HEK293T (cell line): ENCODE data around the gene MYCBPAP.

ENCODE experiments used
- CTCF ChIA-PET: fragments of 350-600 bp; formaldehyde crosslinking; extraction: SDS; loops from one replicate; lab custom pipeline; 2021; ENCODE audit warnings: antibody characterized with exemption, inconsistent platforms; lab: Yijun Ruan, JAX
- POLR2A ChIA-PET: fragments of 350-600 bp; formaldehyde crosslinking; extraction: SDS; loops from one replicate; lab custom pipeline; 2020; ENCODE audit warnings: antibody characterized with exemption, inconsistent platforms; lab: Yijun Ruan, JAX
- DNase-seq: peaks from one replicate; pipeline ENCODE4 v3.0.0; 2012; ENCODE audit warnings: mixed read lengths; ENCODE audit errors: extremely low spot score
- ARNT ChIP-seq: fragments of 450-650 bp; IDR thresholded peaks from 2 replicates; pipeline ENCODE4 v1.6.1; 2017; ENCODE audit warnings: mild to moderate bottlenecking
- BHLHE40 ChIP-seq: fragments of 450-650 bp; IDR thresholded peaks from 2 replicates; pipeline ENCODE4 v1.6.1; 2016; ENCODE audit warnings: mild to moderate bottlenecking, moderate library complexity, borderline replicate concordance
- CTBP1 ChIP-seq: fragments of 450-650 bp; IDR thresholded peaks from 2 replicates; pipeline ENCODE4 v1.6.1; 2016; ENCODE audit warnings: borderline replicate concordance
- ELF4 ChIP-seq: fragments of 450-650 bp; IDR thresholded peaks from 2 replicates; pipeline ENCODE4 v1.6.1; 2017; ENCODE audit warnings: antibody characterized with exemption
- FOXA1 ChIP-seq: fragments of 450-650 bp; IDR thresholded peaks from 2 replicates; pipeline ENCODE4 v1.6.1; 2016; ENCODE audit warnings: mild to moderate bottlenecking
- FOXK2 ChIP-seq: fragments of 450-650 bp; IDR thresholded peaks from 2 replicates; pipeline ENCODE4 v1.6.1; 2016; ENCODE audit warnings: mild to moderate bottlenecking
- FOXM1 ChIP-seq: fragments of 450-650 bp; IDR thresholded peaks from 2 replicates; pipeline ENCODE4 v1.6.1; 2017; ENCODE audit warnings: mild to moderate bottlenecking, borderline replicate concordance
- HDGF ChIP-seq: fragments of 450-650 bp; IDR thresholded peaks from 2 replicates; pipeline ENCODE4 v1.6.1; 2017; ENCODE audit warnings: antibody characterized with exemption, borderline replicate concordance
- L3MBTL2 ChIP-seq: fragments of 450-650 bp; conservative IDR thresholded peaks from 2 replicates; pipeline ENCODE4 v1.6.1; 2016; ENCODE audit warnings: mild to moderate bottlenecking
- LEF1 ChIP-seq: fragments of 450-650 bp; IDR thresholded peaks from 2 replicates; pipeline ENCODE4 v1.6.1; 2017; ENCODE audit warnings: mild to moderate bottlenecking, borderline replicate concordance
- NFRKB ChIP-seq: fragments of 450-650 bp; IDR thresholded peaks from 2 replicates; pipeline ENCODE4 v1.6.1; 2016; ENCODE audit warnings: mild to moderate bottlenecking, moderate library complexity
- PKNOX1 ChIP-seq: fragments of 450-650 bp; IDR thresholded peaks from 2 replicates; pipeline ENCODE4 v1.6.1; 2016
- SP1 ChIP-seq: fragments of 450-650 bp; IDR thresholded peaks from 2 replicates; pipeline ENCODE4 v1.6.1; 2017
- SUZ12 ChIP-seq: fragments of 450-650 bp; IDR thresholded peaks from 2 replicates; pipeline ENCODE4 v1.6.1; 2016; ENCODE audit warnings: mild to moderate bottlenecking
- TARDBP ChIP-seq: fragments of 450-650 bp; IDR thresholded peaks from 2 replicates; pipeline ENCODE4 v1.6.1; 2016
- ZNF384 ChIP-seq: fragments of 450-650 bp; IDR thresholded peaks from 2 replicates; pipeline ENCODE4 v1.6.1; 2016

MYCBPAP gene

DNA sequence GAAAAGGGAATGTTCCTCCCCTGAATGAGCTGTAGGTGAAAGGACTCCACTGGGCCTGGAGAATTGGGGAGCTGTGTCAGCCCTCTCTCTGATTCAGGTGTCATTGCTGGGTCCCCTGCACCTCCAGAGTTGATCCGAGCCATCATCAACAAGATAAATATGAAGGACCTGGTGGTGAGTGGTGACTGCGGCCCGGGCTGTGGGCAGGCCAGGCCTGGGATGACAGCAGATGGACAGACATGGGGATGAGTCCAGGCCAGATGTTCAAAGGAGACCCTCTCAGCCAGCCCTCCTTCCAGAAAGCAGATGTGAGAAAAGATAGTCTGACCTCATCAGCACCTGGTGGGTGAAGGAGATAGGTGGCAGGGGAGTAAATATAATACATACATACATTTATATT, 44.1 kb upstream of the MYCBPAP start:
- POLR2A ChIA-PET = no interaction called here
- CTCF ChIA-PET = no interaction called here
- DNase-seq = no peak
- TF ChIP-seq ZNF384 = no peak
- TF ChIP-seq NFRKB = no peak
- TF ChIP-seq ARNT = no peak
- no peak for TF ChIP-seq SP1
- no peak for TF ChIP-seq FOXM1
- no peak for TF ChIP-seq ELF4
- TF ChIP-seq BHLHE40 = no peak
- TF ChIP-seq PKNOX1 = no peak
- no peak for TF ChIP-seq TARDBP
- TF ChIP-seq LEF1 = no peak
- TF ChIP-seq L3MBTL2 = no peak
- TF ChIP-seq HDGF = no peak
- TF ChIP-seq FOXA1 = no peak
- TF ChIP-seq SUZ12 = no peak
- TF ChIP-seq CTBP1 = no peak
- no peak for TF ChIP-seq FOXK2

GRCh38 chr17:50464736-50465135, 43.5 kb upstream of the MYCBPAP start:
- ChIA-PET CTCF (no interaction called here), POLR2A (no interaction called here)
- no peak for DNase-seq
- TF ChIP-seq PKNOX1 (no peak), NFRKB (no peak), ELF4 (no peak), L3MBTL2 (no peak), HDGF (no peak), FOXM1 (no peak), ARNT (no peak), TARDBP (no peak), ZNF384 (no peak)

GRCh38 chr17:50465171-50465570, 43.1 kb upstream of the MYCBPAP start:
- DNase-seq = no peak
- POLR2A ChIA-PET = no interaction called here
- CTCF ChIA-PET = no interaction called here
- TF ChIP-seq SUZ12 (no peak), FOXM1 (no peak), CTBP1 (no peak), BHLHE40 (no peak), NFRKB (no peak), PKNOX1 (no peak)

DNA sequence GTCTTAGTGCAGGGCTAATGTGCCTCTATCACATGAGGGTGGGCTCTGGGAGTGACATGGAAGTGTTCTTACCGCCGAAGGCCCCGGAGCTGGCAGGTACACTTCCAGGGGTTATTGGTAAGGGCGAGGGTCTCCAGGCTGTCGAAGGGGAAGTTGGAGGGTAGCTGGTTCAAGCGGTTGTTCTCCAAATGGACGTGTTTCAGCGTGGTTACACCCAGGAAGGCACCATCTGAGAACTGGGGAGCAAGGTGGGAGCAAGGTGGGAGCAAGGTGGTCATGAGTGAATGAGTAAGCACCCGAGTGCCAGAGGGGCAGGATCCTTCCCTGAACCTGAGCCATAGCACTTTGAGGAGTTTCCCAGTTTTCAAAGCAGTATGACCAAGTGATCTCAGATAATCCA, 42.6 kb upstream of the MYCBPAP start:
- no peak for DNase-seq
- ChIA-PET POLR2A (no interaction called here), CTCF (no interaction called here)
- TF ChIP-seq FOXK2 (no peak), HDGF (no peak), TARDBP (no peak), LEF1 (no peak), PKNOX1 (no peak), FOXA1 (no peak), SUZ12 (no peak), NFRKB (no peak), FOXM1 (no peak), ELF4 (no peak), ARNT (no peak), CTBP1 (no peak), SP1 (no peak), BHLHE40 (no peak), ZNF384 (no peak), L3MBTL2 (no peak)

GRCh38 chr17:50466371-50467113, 41.7 kb upstream of the MYCBPAP start:
- CTCF ChIA-PET = no interaction called here
- POLR2A ChIA-PET = no interaction called here
- DNase-seq = no peak
- no peak for TF ChIP-seq HDGF
- TF ChIP-seq FOXK2 = no peak
- TF ChIP-seq CTBP1 = no peak
- no peak for TF ChIP-seq ZNF384
- no peak for TF ChIP-seq LEF1
- no peak for TF ChIP-seq TARDBP
- TF ChIP-seq BHLHE40 = no peak
- no peak for TF ChIP-seq PKNOX1
- TF ChIP-seq SP1 = no peak
- TF ChIP-seq FOXA1 = no peak
